Effector memory CD8-positive, alpha-beta T cell (primary cell): Measurements from ENCODE around the gene RABGAP1L.

Experiments used
- ATAC-seq: fragments of 150-1000 bp; cut with Tn5 transposase; replicated peaks from 2 replicates; pipeline ENCODE4 v1.10.0; 2021; ENCODE audit warnings: mild to moderate bottlenecking, moderate library complexity
- DNase-seq, 3 experiments: peaks; one replicate each; pipeline ENCODE4 v3.0.0; 2021
- H3K27ac Mint-ChIP-seq, 2 donors: one replicate each; pipeline ENCODE4 v1.8.0; 2022; ENCODE audit warnings: mild to moderate bottlenecking in 2 of 2, mixed read lengths in 2 of 2, moderate library complexity in 2 of 2
- H3K27me3 Mint-ChIP-seq, 2 donors: one replicate each; pipeline ENCODE4 v1.8.0; 2022; ENCODE audit warnings: mixed read lengths in 2 of 2
- H3K36me3 Mint-ChIP-seq: one replicate; pipeline ENCODE4 v1.8.0; 2022; ENCODE audit warnings: mild to moderate bottlenecking, moderate library complexity, mixed read lengths; ENCODE audit not compliant: insufficient read depth
- H3K4me1 Mint-ChIP-seq, 2 donors: one replicate each; pipeline ENCODE4 v1.8.0; 2022; ENCODE audit warnings: low read depth in 2 of 2, mixed read lengths in 2 of 2
- H3K4me3 Mint-ChIP-seq, 2 donors: one replicate each; pipeline ENCODE4 v1.8.0; 2022; ENCODE audit warnings: mild to moderate bottlenecking in 2 of 2, mixed read lengths in 2 of 2, moderate library complexity in 2 of 2
- H3K9me3 Mint-ChIP-seq, 2 donors: one replicate each; pipeline ENCODE4 v1.8.0; 2022; ENCODE audit warnings: mixed read lengths in 2 of 2

The RABGAP1L gene

DNA sequence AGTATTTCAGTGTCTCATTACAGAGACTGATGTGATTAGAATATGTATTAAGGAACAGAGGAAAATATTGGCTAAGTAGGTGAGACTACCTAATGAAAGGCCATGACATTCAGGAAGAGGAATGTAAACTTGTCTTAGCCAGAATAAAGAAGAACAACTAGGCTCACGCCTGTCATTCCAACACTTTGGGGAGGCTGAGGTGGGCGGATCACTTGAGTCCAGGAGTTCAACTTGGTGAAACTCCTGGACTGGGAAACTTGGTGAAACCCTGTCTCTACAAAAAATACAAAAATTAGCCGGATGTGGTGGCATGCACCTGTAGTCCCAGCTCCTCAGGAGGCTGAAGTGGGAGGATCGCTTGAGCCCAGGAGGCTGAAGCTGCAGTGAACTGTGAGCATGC lies 825.6 kb downstream of the RABGAP1L start:
- no peaks in the 10 kb centered on the region for H3K9me3 Mint-ChIP-seq
- ATAC-seq (no peak), DNase-seq (no peak)
- peaks cover 13 to 26% of the 10 kb centered on the region in 2 donors for H3K4me1 Mint-ChIP-seq
- H3K27ac Mint-ChIP-seq, result peak overlapping the region; percentile 13 to 50
- peaks cover 46% of the 10 kb centered on the region for H3K36me3 Mint-ChIP-seq
- no peaks in the 10 kb centered on the region for H3K27me3 Mint-ChIP-seq
- H3K4me3 Mint-ChIP-seq, result no peak overlapping the region

DNA sequence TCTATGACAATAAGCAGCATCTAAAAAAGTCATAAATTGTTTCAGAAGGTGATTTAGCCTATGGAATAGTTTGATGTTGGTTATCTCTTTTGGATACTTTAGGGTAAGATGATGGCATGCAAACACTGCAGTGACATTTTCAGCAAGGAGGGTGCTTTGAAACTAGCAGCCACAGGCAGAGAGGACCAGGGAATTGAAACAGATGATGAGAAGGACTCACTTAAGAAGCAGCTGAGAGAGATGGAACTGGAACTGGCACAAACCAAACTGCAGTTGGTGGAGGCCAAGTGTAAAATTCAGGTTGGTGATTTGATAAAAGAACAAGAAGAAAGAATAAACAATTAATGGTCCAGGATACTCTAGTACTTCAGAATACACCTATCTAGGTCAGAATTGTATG lies 829.2 kb downstream of the RABGAP1L start:
- no peak for DNase-seq
- H3K9me3 Mint-ChIP-seq, result no peaks in the 10 kb centered on the region
- H3K27ac Mint-ChIP-seq, result peak overlapping the region in 1 of 2 donors; percentile 97
- peaks cover 25% of the 10 kb centered on the region for H3K36me3 Mint-ChIP-seq
- peaks cover 13 to 18% of the 10 kb centered on the region in 2 donors for H3K4me1 Mint-ChIP-seq
- no peaks in the 10 kb centered on the region for H3K27me3 Mint-ChIP-seq
- no peak for ATAC-seq
- no peak overlapping the region for H3K4me3 Mint-ChIP-seq

DNA sequence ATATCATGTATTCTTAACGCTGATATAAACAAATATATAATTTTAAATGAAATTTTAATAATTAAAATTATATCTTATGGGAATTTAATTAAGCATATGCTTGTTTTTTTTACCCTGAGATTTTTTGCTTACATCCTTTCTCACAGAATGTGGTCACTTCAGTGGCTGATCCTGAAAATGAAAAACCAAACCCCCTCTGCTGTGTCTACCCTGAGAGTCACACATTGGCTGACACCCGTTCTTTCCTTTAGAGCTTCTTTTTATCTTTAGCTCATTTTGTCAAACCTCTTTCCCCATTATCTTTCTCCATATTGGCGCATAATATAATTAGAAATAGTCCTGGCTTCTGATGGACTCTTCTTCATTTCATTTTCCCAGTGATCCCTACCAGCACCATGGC lies 829.7 kb downstream of the RABGAP1L start:
- Mint-ChIP-seq H3K9me3 (no peaks in the 10 kb centered on the region), H3K4me3 (peak overlapping the region in 1 of 2 donors; percentile 56), H3K27me3 (no peaks in the 10 kb centered on the region), H3K27ac (peak overlapping the region; percentile 92 to 97), H3K4me1 (peaks cover 13 to 21% of the 10 kb centered on the region in 2 donors), H3K36me3 (peaks cover 25% of the 10 kb centered on the region)
- DNase-seq (no peak), ATAC-seq (no peak)

DNA sequence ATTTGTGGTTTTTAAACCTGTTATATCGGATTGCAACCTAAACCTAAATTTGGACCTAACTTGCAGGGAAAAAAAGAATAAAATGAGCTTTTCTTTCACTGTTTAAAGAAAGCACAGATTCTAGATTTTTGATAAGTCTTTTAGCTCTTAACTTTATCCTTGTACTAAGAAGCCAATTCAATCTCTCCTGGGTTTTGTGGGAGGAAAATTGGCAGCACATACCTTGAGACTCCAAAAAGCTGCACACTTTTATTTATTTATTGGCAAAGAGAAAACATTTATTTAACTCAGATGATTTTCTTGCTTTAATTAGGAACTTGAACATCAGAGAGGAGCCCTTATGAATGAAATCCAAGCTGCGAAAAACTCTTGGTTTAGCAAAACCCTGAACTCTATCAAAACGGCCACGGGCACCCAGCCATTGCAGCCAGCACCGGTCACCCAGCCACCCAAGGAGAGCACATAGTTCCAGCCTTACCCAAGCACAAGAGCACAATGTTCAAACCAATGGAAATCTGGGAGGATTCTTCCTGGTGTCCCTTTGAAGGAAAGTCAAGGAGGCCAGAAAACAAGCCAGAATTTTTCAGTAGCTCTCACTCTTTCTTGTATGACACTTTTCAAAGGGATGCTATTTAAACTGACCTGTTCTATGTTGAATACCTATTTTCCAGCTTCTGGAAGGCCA lies 830.4 kb downstream of the RABGAP1L start:
- H3K4me3 Mint-ChIP-seq, result peak overlapping the region; percentile 41 to 56
- peaks cover 23% of the 10 kb centered on the region for H3K36me3 Mint-ChIP-seq
- ATAC-seq, result no peak
- no peaks in the 10 kb centered on the region for H3K9me3 Mint-ChIP-seq
- DNase-seq, result no peak
- no peaks in the 10 kb centered on the region for H3K27me3 Mint-ChIP-seq
- peak overlapping the region; percentile 92 to 97 for H3K27ac Mint-ChIP-seq
- H3K4me1 Mint-ChIP-seq, result peaks cover 13 to 23% of the 10 kb centered on the region in 2 donors

DNA sequence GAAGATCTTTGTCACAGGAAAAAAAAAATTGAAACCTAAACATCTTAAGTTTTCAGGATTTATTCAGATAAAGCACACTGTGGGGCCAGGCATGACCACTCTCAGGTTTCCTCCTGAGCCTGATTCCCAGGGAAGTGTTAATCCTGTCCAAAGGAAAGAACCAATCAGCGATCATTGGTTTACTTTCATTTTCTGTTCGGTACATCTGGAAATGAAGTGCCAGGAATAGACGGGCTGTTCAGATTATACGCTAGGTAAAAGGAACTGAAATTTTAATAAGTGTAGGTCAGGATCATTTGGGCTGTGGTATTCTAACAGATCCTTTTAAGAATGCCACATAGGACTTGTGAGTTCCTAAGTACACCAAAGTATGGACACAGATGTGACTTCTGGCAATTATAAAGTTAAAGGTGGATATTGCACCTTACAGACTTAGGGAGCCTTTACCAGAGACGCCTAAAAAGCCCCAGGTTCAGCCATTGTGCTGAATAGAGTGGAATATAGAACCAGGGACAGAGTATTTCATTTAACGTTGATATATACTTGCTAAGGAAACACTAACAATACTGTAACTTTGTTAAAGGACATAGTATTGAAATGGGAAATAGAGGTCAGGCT lies 831.2 kb downstream of the RABGAP1L start:
- DNase-seq, result no peak

DNA sequence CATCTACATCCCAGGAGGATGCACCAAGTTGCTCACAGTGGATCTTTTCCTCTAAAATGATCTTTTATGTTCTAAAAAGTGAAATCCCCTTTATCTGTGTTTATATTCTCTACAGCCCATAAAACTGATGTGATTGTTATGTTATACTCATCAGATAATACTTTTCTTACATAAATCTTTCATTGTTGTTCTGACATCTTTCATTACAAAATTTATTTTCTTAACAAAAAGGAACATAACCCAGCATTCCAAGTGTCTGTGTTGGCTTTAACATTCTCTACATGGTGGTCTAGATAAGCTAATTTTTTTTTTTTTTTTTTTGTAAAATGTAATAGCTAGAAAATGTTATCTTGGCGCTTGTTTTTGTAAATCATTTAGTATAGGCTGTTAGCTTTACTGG lies 832.2 kb downstream of the RABGAP1L start:
- Mint-ChIP-seq H3K27ac (no peak overlapping the region), H3K36me3 (peaks cover 18% of the 10 kb centered on the region), H3K9me3 (no peaks in the 10 kb centered on the region), H3K27me3 (no peaks in the 10 kb centered on the region), H3K4me1 (peaks cover 13 to 23% of the 10 kb centered on the region in 2 donors), H3K4me3 (no peak overlapping the region)
- ATAC-seq (no peak), DNase-seq (no peak)

More for the DNA sequence above, 831.2 kb downstream of the RABGAP1L start:
- peaks cover 23% of the 10 kb centered on the region for H3K36me3 Mint-ChIP-seq
- peak overlapping the region; percentile 69 to 79 for H3K4me3 Mint-ChIP-seq
- peak; percentile 66 for ATAC-seq
- H3K27ac Mint-ChIP-seq, result peak overlapping the region; percentile 92 to 97
- no peaks in the 10 kb centered on the region for H3K9me3 Mint-ChIP-seq
- no peaks in the 10 kb centered on the region for H3K27me3 Mint-ChIP-seq
- H3K4me1 Mint-ChIP-seq, result peaks cover 13 to 23% of the 10 kb centered on the region in 2 donors

DNA sequence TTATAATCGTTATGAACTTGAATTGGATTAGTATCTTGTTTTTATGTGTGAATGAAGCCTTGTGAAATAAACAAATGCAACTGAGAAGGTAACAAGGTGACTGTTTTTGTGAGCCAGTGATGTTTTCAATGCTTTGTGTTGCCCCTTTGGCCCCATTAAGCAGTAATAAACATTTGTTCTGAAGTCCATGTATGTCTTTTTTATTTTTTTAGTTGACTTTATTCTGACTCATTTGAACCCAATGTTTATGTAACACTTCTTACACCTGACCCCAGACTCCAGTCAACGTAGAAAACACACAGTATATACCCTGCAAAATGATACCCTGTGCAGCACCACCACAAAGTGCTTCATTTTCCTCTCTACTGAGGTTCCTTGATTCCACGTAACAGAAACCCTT lies 835.8 kb downstream of the RABGAP1L start:
- Mint-ChIP-seq H3K27me3 (no peaks in the 10 kb centered on the region), H3K4me3 (no peak overlapping the region)

DNA sequence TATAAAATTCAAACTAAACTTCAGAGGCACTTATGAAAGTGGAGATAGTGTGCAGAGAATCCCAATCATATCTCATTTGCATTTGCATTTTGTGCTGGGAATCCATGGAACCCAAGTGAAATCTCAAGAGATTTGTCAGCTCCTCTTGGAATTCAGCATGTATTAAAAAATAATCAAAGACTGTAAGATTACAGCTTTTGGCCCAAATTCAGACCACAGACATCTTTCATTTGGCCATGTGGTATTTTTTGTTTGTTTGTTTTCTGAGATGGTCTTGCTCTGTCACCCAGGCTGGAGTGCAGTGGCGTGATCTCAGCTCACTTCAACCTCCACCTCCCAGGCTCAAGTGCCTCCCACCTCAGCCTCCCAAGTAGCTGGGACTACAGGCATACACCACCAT lies 836.6 kb downstream of the RABGAP1L start:
- no peaks in the 10 kb centered on the region for H3K9me3 Mint-ChIP-seq
- ATAC-seq, result no peak
- DNase-seq, result no peak
- no peaks in the 10 kb centered on the region for H3K27me3 Mint-ChIP-seq
- peaks cover 7 to 19% of the 10 kb centered on the region in 2 donors for H3K4me1 Mint-ChIP-seq
- peaks cover 17% of the 10 kb centered on the region for H3K36me3 Mint-ChIP-seq
- H3K4me3 Mint-ChIP-seq, result no peak overlapping the region
- no peak overlapping the region for H3K27ac Mint-ChIP-seq

More for the DNA sequence above, 835.8 kb downstream of the RABGAP1L start:
- no peak for DNase-seq
- Mint-ChIP-seq H3K36me3 (peaks cover 12% of the 10 kb centered on the region), H3K27ac (peak overlapping the region in 1 of 2 donors; percentile 41), H3K4me1 (peaks cover 1 to 16% of the 10 kb centered on the region in 2 donors), H3K9me3 (no peaks in the 10 kb centered on the region)
- ATAC-seq, result no peak

DNA sequence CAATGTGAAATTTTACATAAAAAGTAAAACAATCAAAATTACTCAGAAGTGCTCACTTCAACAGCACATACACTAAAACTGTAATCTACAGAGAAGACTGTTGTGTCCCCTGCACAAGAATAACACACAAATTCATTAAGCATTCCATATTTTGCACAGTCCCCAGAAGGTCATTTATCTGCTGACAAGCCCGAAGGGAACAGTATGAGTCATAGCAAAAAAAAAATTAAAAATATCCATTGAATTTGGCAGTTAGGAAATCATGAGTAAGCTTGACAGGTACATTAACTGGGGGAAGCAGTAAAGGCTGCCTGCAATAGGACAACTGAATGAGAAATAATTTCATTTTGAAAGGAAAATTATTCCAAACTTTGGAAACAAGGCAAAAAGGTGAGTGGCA lies 837.2 kb downstream of the RABGAP1L start:
- Mint-ChIP-seq H3K4me3 (no peak overlapping the region), H3K27ac (peak overlapping the region in 1 of 2 donors; percentile 52), H3K27me3 (no peaks in the 10 kb centered on the region), H3K36me3 (peaks cover 17% of the 10 kb centered on the region), H3K9me3 (no peaks in the 10 kb centered on the region), H3K4me1 (peaks cover 11 to 24% of the 10 kb centered on the region in 2 donors)
- no peak for ATAC-seq
- no peak for DNase-seq

DNA sequence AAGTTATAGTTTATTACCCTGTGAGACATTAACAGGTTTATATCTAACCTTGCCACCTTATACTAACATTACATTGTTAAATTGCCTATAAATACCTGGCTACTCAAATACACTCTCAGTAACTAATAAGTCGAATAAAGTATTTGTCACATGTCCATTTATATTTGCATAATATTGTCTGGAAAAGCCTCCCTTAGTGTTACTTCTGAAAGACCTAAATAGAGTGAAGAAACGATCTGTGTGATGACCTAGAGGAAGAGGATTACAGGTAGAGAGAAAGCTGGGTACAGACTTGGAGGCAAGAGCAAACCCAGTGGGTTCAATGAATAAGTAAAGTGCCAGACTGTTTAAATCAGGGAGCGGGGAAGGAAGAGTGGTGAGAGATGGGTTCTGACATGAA lies 837.7 kb downstream of the RABGAP1L start:
- Mint-ChIP-seq H3K36me3 (peaks cover 17% of the 10 kb centered on the region), H3K27me3 (no peaks in the 10 kb centered on the region), H3K9me3 (no peaks in the 10 kb centered on the region), H3K4me3 (no peak overlapping the region), H3K27ac (peak overlapping the region in 1 of 2 donors; percentile 2), H3K4me1 (peaks cover 14 to 28% of the 10 kb centered on the region in 2 donors)
- DNase-seq (no peak), ATAC-seq (no peak)

DNA sequence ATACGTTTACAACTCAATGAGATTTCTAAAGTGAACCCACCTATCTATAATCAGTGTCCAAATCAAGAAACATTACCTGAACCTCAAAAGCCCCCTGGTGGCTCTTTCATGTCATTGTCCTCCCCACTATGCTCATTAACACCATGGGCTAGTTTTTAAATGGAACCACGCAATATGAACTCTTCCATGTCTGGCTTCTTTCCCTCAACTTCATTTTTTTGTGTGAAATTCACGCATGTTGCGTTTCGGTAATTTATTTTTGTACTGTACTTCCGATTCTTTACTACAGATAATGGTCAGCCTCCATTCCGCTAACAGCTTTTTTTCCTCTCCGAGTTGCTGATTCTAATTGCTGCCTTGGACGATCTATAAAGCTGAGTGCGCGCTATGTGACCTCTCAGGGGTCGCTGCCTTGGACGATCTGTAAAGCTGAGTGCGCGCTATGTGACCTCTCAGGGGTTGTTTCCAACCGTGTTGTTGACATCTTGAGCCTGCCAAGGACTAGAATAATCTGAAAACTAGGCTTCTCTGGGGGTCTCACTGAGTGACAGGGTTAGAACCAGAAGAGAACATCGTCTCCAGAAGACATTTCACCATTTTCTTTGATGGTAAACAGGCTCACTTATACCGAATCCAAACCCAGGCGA lies 839.4 kb downstream of the RABGAP1L start:
- peak; percentile 9 for ATAC-seq
- no peak overlapping the region for H3K27ac Mint-ChIP-seq
- H3K4me1 Mint-ChIP-seq, result peaks cover 19 to 40% of the 10 kb centered on the region in 2 donors
- no peak overlapping the region for H3K4me3 Mint-ChIP-seq
- no peaks in the 10 kb centered on the region for H3K9me3 Mint-ChIP-seq
- no peaks in the 10 kb centered on the region for H3K27me3 Mint-ChIP-seq
- peak; percentile 43 to 47 (median 44) for DNase-seq
- peaks cover 17% of the 10 kb centered on the region for H3K36me3 Mint-ChIP-seq

DNA sequence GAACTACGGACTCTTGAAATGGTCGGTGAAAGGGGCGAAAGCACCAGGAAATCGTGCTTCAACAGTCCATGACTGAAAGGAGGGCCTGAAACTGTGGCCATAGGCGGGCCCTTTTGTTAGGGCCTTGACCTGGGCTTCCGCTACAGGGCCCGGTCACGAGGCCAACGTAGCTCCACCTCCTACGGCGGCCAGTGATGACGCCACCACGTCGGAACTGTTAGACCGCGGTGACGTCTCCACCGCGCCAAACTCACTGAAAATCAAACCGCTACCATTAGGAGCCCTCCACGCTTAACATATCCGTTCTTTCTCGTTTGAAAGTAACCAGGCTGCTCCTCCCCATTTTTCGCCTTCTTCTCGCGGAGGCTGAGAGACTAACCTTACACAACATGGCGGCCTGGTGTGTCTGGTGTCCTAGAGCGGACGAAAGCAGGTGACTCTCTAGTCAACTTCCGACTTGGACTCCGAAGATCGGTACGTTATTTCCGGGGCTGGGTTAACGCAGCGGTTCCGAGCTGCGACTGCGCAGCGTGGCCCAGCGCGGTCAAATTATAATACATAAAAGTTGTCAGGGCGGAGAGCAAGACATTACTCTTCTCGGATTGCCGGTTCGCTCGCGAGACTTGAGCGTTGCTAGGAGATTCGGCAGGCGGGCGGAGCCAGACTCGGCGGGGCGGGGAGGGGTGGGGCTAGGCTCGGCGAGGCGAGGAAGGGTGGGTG lies 840.1 kb downstream of the RABGAP1L start:
- ATAC-seq (peak; percentile 73), DNase-seq (peak; percentile 93 to 96 (median 94))
- Mint-ChIP-seq H3K27me3 (no peaks in the 10 kb centered on the region), H3K9me3 (no peaks in the 10 kb centered on the region), H3K4me1 (peaks cover 20 to 41% of the 10 kb centered on the region in 2 donors), H3K4me3 (no peak overlapping the region), H3K27ac (no peak overlapping the region), H3K36me3 (peaks cover 17% of the 10 kb centered on the region)
